Measurements from ENCODE around the gene AQP12B.
"Not testable (repeated sequence)": the region's sequence is repeated elsewhere in the genome, so short reads cannot be mapped to it uniquely, and the experiment has no call there.

GRCh38 chr2:240694304-240694703, 11.6 kb upstream of the AQP12B start:
- not testable (repeated sequence) for TF ChIP-seq JUND (IDR thresholded peaks at IDR 0.05); CTCF (IDR thresholded peaks at IDR 0.05); GATA2 (CRISPR knock-in tag; IDR thresholded peaks at IDR 0.05); POLR2AphosphoS5 (IDR thresholded peaks at IDR 0.05; ENCODE audit: low read depth, low read length)

Measured in SK-N-SH (cell line).